Astrocyte (in vitro differentiated cells and primary cell): Measurements from ENCODE around the gene LARP6.

Experiments used
- EZH2 ChIP-seq: IDR thresholded peaks from 2 replicates; pipeline ENCODE4 v1.6.1; 2012; ENCODE audit warnings: mild to moderate bottlenecking, low read length, inconsistent platforms; ENCODE audit not compliant: insufficient read depth
- TF ChIP-seq, protein P1 (sequence below): IDR thresholded peaks from 2 replicates; pipeline ENCODE4 v1.5.1; 2011; ENCODE audit warnings: low read depth, mild to moderate bottlenecking, inconsistent platforms, low read length, moderate library complexity; ENCODE audit not compliant: insufficient read depth

DNA sequence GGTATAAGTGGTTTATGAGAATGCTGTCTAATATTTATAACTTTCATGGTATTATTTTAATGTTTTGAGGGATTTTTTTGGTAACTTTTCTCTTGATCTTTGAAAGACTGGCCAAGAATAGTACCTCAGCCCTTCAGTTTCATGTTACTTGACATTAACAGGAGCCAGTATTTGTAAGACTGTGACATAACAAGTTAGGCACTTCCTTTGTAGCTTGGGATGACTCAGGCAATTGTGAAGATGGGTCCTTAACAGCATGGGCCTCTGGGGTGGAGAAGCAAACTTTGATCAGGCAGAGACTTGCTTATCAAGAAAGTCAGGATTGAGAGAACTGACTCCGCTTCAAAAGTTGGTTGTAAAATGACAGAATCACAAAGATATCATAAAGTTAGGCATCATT is 48.1 kb upstream of the LARP6 start:
- TF ChIP-seq, protein P1, sequence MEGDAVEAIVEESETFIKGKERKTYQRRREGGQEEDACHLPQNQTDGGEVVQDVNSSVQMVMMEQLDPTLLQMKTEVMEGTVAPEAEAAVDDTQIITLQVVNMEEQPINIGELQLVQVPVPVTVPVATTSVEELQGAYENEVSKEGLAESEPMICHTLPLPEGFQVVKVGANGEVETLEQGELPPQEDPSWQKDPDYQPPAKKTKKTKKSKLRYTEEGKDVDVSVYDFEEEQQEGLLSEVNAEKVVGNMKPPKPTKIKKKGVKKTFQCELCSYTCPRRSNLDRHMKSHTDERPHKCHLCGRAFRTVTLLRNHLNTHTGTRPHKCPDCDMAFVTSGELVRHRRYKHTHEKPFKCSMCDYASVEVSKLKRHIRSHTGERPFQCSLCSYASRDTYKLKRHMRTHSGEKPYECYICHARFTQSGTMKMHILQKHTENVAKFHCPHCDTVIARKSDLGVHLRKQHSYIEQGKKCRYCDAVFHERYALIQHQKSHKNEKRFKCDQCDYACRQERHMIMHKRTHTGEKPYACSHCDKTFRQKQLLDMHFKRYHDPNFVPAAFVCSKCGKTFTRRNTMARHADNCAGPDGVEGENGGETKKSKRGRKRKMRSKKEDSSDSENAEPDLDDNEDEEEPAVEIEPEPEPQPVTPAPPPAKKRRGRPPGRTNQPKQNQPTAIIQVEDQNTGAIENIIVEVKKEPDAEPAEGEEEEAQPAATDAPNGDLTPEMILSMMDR = no peak
- TF ChIP-seq EZH2 = no peak
